ENCODE data around the gene ANXA3. TPM values are rescaled to one million over a fixed set of nuclear protein-coding genes. Genes with fewer than 3 reads are reported as not detected.

Gene ANXA3
- total RNA-seq, 4 donors from 2014 or later, result 22.3 to 253 (median 150) TPM

- Histone ChIP-seq H3K9me3 (no peaks in the 10 kb centered on the region), H3K4me3 (no peak overlapping the region), H3K27me3 (no peaks in the 10 kb centered on the region), H3K4me1 (peaks cover 2 to 62% (median 23%) of the 10 kb centered on the region in 3 donors), H3K36me3 (no peaks in the 10 kb centered on the region), H3K27ac (peak overlapping the region in 3 of 4 donors; percentile 65 to 78 (median 69))
- 69% methylated on average over 3 to 6 of the region's 8 CpGs for WGBS, 2 donors (ENCODE audit: low coverage in 1 of 2)
- TF ChIP-seq POLR2A (IDR thresholded peaks at IDR 0.05) (no peak), EP300 (IDR thresholded peaks at IDR 0.05) (no peak), POLR2AphosphoS5 (IDR thresholded peaks at IDR 0.05) (no peak)
- TF ChIP-seq, protein P1, sequence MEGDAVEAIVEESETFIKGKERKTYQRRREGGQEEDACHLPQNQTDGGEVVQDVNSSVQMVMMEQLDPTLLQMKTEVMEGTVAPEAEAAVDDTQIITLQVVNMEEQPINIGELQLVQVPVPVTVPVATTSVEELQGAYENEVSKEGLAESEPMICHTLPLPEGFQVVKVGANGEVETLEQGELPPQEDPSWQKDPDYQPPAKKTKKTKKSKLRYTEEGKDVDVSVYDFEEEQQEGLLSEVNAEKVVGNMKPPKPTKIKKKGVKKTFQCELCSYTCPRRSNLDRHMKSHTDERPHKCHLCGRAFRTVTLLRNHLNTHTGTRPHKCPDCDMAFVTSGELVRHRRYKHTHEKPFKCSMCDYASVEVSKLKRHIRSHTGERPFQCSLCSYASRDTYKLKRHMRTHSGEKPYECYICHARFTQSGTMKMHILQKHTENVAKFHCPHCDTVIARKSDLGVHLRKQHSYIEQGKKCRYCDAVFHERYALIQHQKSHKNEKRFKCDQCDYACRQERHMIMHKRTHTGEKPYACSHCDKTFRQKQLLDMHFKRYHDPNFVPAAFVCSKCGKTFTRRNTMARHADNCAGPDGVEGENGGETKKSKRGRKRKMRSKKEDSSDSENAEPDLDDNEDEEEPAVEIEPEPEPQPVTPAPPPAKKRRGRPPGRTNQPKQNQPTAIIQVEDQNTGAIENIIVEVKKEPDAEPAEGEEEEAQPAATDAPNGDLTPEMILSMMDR (IDR thresholded peaks at IDR 0.05), result no peak
- ATAC-seq, result no peak
These were observed 15.4 kb downstream of the ANXA3 start for GRCh38 chr4:78566834-78567499.

DNA sequence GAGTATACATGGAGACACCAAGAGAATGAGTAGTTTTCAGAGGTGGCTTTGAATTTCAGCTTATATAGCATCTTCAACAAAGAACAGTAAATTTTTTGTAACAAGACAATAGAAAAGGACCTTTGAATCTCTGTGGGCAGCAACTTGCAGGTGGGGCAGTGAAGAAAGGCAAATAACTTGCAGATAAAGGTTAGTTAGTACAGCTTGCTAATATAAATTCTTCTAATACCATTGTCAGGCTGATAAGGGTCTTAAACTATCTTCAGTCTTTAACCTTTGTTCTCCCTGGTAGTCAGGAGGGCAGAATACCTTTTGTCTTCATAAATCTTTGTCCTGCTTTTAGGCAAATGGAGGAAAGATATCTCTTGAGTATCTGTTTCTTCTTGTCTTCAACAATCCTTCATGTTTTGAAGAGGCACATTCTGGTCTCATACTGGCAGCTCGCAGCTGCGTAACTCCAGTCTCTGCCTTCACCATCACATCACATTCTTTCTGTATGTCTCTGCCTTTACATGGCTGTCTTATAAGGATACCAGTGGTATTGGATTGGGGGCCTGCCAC lies 16.0 kb downstream of the ANXA3 start:
- 100% methylated on average over 2 of the region's 2 CpGs for WGBS, 2 donors (ENCODE audit: low coverage in 1 of 2)
- Histone ChIP-seq H3K27me3 (no peaks in the 10 kb centered on the region), H3K4me3 (no peak overlapping the region), H3K4me1 (peaks cover 0 to 59% (median 23%) of the 10 kb centered on the region in 3 donors), H3K36me3 (no peaks in the 10 kb centered on the region), H3K9me3 (no peaks in the 10 kb centered on the region), H3K27ac (peak overlapping the region in 3 of 4 donors; percentile 65 to 78 (median 69))
- TF ChIP-seq, protein P1 (IDR thresholded peaks at IDR 0.05), result no peak
- TF ChIP-seq EP300 (IDR thresholded peaks at IDR 0.05) (no peak), POLR2AphosphoS5 (IDR thresholded peaks at IDR 0.05) (no peak), POLR2A (IDR thresholded peaks at IDR 0.05) (no peak)
- no peak for ATAC-seq

DNA sequence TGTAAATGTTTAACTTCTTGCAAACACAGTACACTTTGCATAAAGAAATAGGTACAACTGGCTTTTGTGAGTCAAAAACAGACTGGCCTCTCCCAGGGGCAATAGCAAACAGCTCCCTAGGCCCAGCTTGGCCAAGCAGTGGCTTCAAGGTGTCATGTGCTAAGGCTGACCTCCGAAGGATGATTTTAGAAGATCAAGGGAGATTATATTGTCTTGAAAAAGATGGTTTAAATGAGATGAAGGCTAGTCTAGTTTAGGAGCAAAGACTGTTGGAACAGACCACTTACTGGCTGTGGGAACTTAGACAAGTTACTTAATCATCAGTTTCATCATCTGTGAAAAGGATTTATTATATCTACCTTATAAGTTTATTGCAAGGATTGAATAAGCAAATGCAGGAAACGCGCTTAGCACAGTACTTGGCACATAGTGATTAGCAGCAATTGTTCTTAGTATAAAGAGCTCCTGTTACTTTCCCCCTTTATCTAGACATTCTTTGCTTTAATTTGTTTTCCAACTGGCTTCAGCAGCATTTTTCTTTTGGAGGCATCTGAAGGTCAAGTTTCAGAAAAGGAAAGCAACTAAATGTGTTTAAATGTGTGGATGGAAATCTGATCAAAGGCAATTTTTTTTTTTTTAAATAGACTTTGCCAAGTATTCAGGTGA lies 17.2 kb downstream of the ANXA3 start:
- H3K4me3 ChIP-seq, result no peak overlapping the region
- H3K36me3 ChIP-seq, result peaks cover 0 to 9% of the 10 kb centered on the region in 2 donors
- WGBS, 2 donors (ENCODE audit: low coverage in 1 of 2), result 16 to 45% methylated on average over 3 of the region's 3 CpGs

GRCh38 chr4:78569306-78569821 lies 17.8 kb downstream of the ANXA3 start:
- Histone ChIP-seq H3K9me3 (no peaks in the 10 kb centered on the region), H3K4me1 (peaks cover 0 to 59% (median 23%) of the 10 kb centered on the region in 3 donors), H3K36me3 (peaks cover 0 to 15% of the 10 kb centered on the region in 2 donors), H3K4me3 (no peak overlapping the region), H3K27ac (peak overlapping the region; percentile 56 to 78 (median 67)), H3K27me3 (no peaks in the 10 kb centered on the region)
- no peak for TF ChIP-seq POLR2A (IDR thresholded peaks at IDR 0.05)
- TF ChIP-seq EP300 (IDR thresholded peaks at IDR 0.05), result no peak
- no peak for TF ChIP-seq POLR2AphosphoS5 (IDR thresholded peaks at IDR 0.05)
- TF ChIP-seq, protein P1 (IDR thresholded peaks at IDR 0.05), result no peak
- peak; percentile 42 for ATAC-seq
- 34 to 53% methylated on average over 5 to 6 of the region's 6 CpGs for WGBS, 2 donors (ENCODE audit: low coverage in 1 of 2)

More for the DNA sequence above, 17.2 kb downstream of the ANXA3 start:
- ATAC-seq, result no peak
- no peaks in the 10 kb centered on the region for H3K27me3 ChIP-seq
- peaks cover 0 to 59% (median 23%) of the 10 kb centered on the region in 3 donors for H3K4me1 ChIP-seq
- no peaks in the 10 kb centered on the region for H3K9me3 ChIP-seq
- peak overlapping the region; percentile 56 to 78 (median 67) for H3K27ac ChIP-seq
- TF ChIP-seq POLR2AphosphoS5 (IDR thresholded peaks at IDR 0.05) (no peak), EP300 (IDR thresholded peaks at IDR 0.05) (no peak), POLR2A (IDR thresholded peaks at IDR 0.05) (no peak)
- TF ChIP-seq, protein P1 (IDR thresholded peaks at IDR 0.05), result no peak

Data from gastroesophageal sphincter (tissue), 4 donors.